B cell (primary cell): ENCODE results near the gene HYAL1.

ENCODE experiments used
- EZH2 ChIP-seq: IDR thresholded peaks from 2 replicates; pipeline ENCODE4 v1.6.1; 2012; ENCODE audit warnings: borderline replicate concordance, low read depth, mild to moderate bottlenecking, moderate library complexity, low read length; ENCODE audit not compliant: insufficient read depth, poor library complexity, severe bottlenecking
- TF ChIP-seq, protein P1 (sequence below): fragments of 200-600 bp; IDR thresholded peaks from one replicate; pipeline ENCODE4 v1.8.0; 2022; ENCODE audit warnings: antibody characterized with exemption, mild to moderate bottlenecking

DNA sequence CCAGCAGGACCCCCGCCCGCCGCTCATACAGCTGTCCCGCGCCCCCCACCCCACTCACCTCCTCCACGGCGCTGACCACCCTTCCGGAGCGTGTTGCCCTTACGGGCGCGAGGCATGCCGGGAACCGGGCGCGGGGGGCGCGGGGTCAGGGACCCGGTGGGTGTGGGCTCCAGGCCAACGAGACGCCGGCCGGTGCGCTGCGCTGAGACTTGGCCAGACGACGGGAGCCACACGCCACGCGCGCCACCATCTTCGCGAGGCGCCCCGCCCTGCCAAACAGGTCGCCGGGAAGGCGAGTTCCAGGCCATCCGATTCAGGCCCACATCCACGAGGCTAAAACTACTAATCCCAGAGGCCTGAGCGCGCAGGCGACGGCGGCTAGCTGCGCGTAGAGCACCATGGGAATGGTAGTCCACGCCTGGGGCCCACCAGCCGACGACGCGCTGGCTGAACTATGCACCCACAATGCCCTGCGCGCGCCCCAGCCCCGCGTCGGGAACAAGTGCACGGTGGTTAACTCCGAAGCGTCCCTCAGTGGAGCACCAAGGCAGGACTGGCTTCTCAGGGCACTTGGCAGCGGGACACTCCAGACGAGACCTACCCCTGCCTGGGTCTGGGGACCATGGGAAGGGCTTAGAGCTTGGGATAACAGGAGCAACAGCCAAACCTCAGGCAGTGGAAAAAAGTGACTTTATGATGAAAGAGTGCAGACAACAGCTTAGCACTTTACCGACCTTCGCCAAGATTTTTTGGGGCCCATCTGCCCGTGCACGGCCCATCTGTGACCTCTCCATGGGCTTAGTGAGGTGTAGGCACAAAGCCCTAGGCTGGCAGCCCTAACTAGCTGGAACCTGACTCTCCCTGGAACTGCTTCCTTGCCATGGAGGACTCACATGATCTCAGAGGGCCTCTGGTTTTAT is 11.0 kb downstream of the HYAL1 start, which contains the start of gene IFRD2:
- TF ChIP-seq EZH2 = no peak
- TF ChIP-seq, protein P1, sequence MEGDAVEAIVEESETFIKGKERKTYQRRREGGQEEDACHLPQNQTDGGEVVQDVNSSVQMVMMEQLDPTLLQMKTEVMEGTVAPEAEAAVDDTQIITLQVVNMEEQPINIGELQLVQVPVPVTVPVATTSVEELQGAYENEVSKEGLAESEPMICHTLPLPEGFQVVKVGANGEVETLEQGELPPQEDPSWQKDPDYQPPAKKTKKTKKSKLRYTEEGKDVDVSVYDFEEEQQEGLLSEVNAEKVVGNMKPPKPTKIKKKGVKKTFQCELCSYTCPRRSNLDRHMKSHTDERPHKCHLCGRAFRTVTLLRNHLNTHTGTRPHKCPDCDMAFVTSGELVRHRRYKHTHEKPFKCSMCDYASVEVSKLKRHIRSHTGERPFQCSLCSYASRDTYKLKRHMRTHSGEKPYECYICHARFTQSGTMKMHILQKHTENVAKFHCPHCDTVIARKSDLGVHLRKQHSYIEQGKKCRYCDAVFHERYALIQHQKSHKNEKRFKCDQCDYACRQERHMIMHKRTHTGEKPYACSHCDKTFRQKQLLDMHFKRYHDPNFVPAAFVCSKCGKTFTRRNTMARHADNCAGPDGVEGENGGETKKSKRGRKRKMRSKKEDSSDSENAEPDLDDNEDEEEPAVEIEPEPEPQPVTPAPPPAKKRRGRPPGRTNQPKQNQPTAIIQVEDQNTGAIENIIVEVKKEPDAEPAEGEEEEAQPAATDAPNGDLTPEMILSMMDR = no peak
